Stimulated activated CD4-positive, alpha-beta T cell treated with anti-CD3 and anti-CD28 coated beads, TNF-alpha, amount 100 ng/mL, for 1 hour (primary cell): Measurements from ENCODE around the gene ODF2L.

Source experiments
- DNase-seq, 3 donors: peaks; one replicate each; pipeline ENCODE4 v3.0.0-alpha.2; 2020; ENCODE audit warnings: low read depth in 3 of 3, low spot score in 1 of 3

Gene ODF2L

GRCh38 chr1:86322241-86322640, 73.9 kb downstream of the ODF2L start:
- DNase-seq = no peak

- DNase-seq = no peak
Measured at GRCh38 chr1:86318436-86318835, 77.7 kb downstream of the ODF2L start.

GRCh38 chr1:86317926-86318325, 78.2 kb downstream of the ODF2L start:
- DNase-seq = no peak

- DNase-seq = no peak
Measured at GRCh38 chr1:86305731-86306130, 90.4 kb downstream of the ODF2L start.

GRCh38 chr1:86303041-86303690, 93.0 kb downstream of the ODF2L start:
- no peak for DNase-seq
